ENCODE data around the gene ZIC4. TPM values are rescaled to one million over a fixed set of nuclear protein-coding genes. Genes with fewer than 3 reads are reported as not detected.

ZIC4 gene
- total RNA-seq, result under 1 TPM in 3 of 4 donors, not detected in 1; 0.19 to 0.47 (median 0.39) TPM

DNA sequence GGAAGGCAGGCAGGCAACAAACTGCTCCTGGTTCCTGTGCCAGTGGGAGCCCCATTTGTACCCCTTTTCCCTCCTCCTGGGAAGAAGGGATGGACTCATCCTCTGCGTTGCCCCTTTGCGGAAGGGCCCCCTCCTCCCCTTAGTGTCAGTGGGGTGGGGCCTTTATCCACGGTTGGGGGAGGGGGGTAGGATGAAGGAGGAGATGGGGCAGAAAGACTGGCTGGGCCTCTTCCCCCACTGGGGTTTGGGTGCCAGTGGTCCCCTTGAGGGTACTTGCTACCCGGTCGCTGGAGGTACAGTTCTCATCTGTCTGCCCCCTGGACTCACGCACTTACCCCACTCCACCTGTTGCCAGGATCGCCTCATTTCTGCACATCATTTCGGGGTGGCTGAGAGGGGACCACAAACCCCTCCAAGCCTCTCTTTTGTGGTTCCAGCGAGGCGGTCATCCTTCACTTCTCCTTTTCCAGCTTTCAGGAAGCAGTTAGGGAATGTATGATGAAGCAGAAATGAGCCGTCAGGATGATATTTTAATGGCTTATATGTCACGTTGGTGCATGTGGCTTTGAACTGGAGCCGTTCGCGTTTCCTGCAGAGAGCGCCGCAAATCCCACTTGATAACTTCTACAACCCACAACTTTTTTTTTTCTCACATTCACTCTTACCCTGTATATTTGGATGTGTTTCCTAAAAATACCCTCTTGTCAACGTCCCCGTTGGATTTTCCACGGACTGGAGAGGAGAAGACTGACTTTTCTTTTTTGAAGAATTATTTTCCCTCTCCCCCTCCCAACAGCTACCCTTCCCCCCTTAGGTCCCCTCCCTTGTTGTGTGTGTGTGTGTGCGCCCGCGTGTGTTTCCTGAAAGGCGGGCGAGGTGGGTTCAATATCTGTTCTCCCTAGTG is at the start of gene ZIC4:
TSS of gene ZIC4 (minus strand) at position 516 of the 904 bp plus-strand sequence. CDS start 3,746 bp downstream, outside the sequence.
- Histone ChIP-seq H3K27ac (no peak within 1 kb of the TSS), H3K4me1 (peaks cover 1 to 14% of the 10 kb centered on the region in 2 donors), H3K36me3 (no peaks in the 10 kb centered on the region), H3K9me3 (no peaks in the 10 kb centered on the region), H3K4me3 (peak within 1 kb of the TSS in 1 of 4 donors; percentile 14), H3K27me3 (peaks cover 24 to 35% (median 26%) of the 10 kb centered on the region in 3 donors)
- in situ Hi-C loops (cut with MboI; ENCODE audit: low sequenced_read_pairs in 4 of 4) (no loop called here), intact Hi-C loops (cut with DNase I; ENCODE audit: low total_unique reads) (no loop called here)
- ATAC-seq (no peak), DNase-seq (no peak)
- TF ChIP-seq, protein P1, sequence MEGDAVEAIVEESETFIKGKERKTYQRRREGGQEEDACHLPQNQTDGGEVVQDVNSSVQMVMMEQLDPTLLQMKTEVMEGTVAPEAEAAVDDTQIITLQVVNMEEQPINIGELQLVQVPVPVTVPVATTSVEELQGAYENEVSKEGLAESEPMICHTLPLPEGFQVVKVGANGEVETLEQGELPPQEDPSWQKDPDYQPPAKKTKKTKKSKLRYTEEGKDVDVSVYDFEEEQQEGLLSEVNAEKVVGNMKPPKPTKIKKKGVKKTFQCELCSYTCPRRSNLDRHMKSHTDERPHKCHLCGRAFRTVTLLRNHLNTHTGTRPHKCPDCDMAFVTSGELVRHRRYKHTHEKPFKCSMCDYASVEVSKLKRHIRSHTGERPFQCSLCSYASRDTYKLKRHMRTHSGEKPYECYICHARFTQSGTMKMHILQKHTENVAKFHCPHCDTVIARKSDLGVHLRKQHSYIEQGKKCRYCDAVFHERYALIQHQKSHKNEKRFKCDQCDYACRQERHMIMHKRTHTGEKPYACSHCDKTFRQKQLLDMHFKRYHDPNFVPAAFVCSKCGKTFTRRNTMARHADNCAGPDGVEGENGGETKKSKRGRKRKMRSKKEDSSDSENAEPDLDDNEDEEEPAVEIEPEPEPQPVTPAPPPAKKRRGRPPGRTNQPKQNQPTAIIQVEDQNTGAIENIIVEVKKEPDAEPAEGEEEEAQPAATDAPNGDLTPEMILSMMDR (IDR thresholded peaks at IDR 0.05 in 4 of 5, conservative IDR thresholded peaks at IDR 0.05 in 1 of 5), result no peak
- TF ChIP-seq POLR2A (IDR thresholded peaks at IDR 0.05), result no peak

DNA sequence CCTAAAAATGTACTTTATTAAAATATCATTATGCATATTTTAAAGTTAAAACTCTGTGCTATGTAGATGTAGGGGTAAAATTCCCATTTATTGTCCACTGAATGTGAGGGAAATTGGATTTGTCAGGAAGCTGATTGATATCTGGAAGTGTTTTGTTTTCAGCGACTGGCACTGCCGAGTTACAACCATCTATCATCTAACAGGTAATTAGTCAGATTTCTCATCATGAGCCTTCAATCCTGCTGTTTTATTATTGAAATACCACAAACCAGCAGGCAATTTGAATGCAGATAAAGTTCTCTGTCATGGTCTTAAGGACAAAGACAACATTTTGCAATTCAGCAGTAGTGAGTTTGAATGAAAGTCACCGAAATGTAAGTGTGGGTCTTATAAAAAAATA is 43.3 kb upstream of the ZIC4 start:
- no peak for TF ChIP-seq POLR2A (IDR thresholded peaks at IDR 0.05)
- TF ChIP-seq, protein P1 (IDR thresholded peaks at IDR 0.05 in 4 of 5, conservative IDR thresholded peaks at IDR 0.05 in 1 of 5), result no peak
- Histone ChIP-seq H3K27ac (no peak overlapping the region), H3K36me3 (no peaks in the 10 kb centered on the region), H3K9me3 (no peaks in the 10 kb centered on the region), H3K4me1 (no peaks in the 10 kb centered on the region), H3K27me3 (no peaks in the 10 kb centered on the region), H3K4me3 (no peak overlapping the region)
- intact Hi-C loops (cut with DNase I; ENCODE audit: low total_unique reads), result no loop called here
- ATAC-seq (no peak), DNase-seq (no peak)
- in situ Hi-C loops (cut with MboI; ENCODE audit: low sequenced_read_pairs in 4 of 4), result no loop called here

DNA sequence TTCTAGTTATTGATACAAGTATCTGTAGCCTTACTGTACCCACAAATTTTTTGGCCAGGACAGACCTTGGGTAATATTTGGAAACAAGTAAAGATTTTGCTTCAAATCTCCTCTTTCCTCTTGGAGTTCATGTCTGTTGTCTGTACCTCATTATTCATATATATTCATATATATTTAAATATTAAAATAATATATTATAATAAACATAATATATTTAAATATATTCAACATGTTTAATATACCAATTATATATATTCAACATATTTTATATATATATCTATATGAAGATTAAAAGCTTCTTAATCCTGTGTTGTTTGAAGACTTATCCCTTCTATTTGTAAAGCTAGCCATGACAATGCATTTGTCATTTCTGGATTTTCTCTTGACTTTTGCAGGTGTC is 40.9 kb upstream of the ZIC4 start:
- Histone ChIP-seq H3K27me3 (no peaks in the 10 kb centered on the region), H3K36me3 (no peaks in the 10 kb centered on the region), H3K27ac (no peak overlapping the region), H3K4me1 (no peaks in the 10 kb centered on the region), H3K4me3 (no peak overlapping the region), H3K9me3 (no peaks in the 10 kb centered on the region)
- intact Hi-C loops (cut with DNase I; ENCODE audit: low total_unique reads) (no loop called here), in situ Hi-C loops (cut with MboI; ENCODE audit: low sequenced_read_pairs in 4 of 4) (no loop called here)
- ATAC-seq, result no peak
- DNase-seq, result no peak
- TF ChIP-seq, protein P1 (IDR thresholded peaks at IDR 0.05 in 4 of 5, conservative IDR thresholded peaks at IDR 0.05 in 1 of 5), result no peak
- TF ChIP-seq POLR2A (IDR thresholded peaks at IDR 0.05), result no peak

DNA sequence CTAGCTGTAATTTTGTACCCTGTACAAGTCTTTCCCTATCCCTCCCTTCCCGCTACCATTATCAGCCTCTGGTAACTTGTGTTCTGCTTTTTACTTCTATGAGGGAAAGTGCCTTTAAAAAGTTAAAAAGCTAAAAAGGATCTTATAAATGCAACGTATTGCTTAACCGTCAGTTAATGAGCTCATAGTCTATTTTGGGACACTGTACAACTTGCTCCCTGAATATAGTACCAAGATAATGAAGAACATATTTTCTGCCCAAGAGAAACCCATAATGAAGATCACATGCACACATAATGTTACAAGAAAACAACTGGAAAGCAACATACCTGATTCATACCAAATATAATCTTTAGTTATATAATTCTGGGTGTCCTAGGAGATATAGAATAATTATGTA is 25.4 kb upstream of the ZIC4 start:
- ATAC-seq, result peak; percentile 46 to 62
- peaks cover 0 to 5% of the 10 kb centered on the region in 2 donors for H3K4me1 ChIP-seq
- H3K27me3 ChIP-seq, result no peaks in the 10 kb centered on the region
- intact Hi-C loops (cut with DNase I; ENCODE audit: low total_unique reads), result no loop called here
- H3K4me3 ChIP-seq, result no peak overlapping the region
- no peak for TF ChIP-seq POLR2A (IDR thresholded peaks at IDR 0.05)
- TF ChIP-seq, protein P1 (IDR thresholded peaks at IDR 0.05 in 4 of 5, conservative IDR thresholded peaks at IDR 0.05 in 1 of 5), result no peak
- no peak overlapping the region for H3K27ac ChIP-seq
- in situ Hi-C loops (cut with MboI; ENCODE audit: low sequenced_read_pairs in 4 of 4), result no loop called here
- no peaks in the 10 kb centered on the region for H3K9me3 ChIP-seq
- DNase-seq, result no peak
- H3K36me3 ChIP-seq, result no peaks in the 10 kb centered on the region
